ENCODE results near the gene TLR10. TPM values are rescaled to one million over a fixed set of nuclear protein-coding genes. Genes with fewer than 3 reads are reported as not detected.

TLR10 gene
- total and polyA plus RNA-seq, 9 of the 15 experiments (the other 6 are each of a cell fraction or from before 2014, with no cell fraction given) = 0.03 to 0.05 TPM; not detected in 7

DNA sequence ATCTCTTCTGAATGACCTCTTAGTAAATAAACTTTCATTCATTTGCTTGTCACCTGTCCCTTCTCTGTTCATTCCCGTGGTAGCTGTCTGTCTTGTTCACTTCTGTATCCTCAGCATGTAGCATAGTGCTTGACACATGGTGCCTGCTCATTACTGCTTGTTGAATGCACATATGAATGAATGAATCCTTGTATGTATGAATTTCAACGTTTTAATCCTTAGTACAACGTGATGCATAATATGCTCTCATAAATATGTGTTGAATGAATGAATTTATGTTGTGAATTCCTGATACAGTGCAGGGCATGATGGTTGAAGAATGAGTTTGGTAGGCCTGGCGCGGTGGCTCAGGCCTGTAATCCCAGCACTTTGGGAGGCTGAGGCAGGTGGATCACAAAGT is 3.0 kb downstream of the TLR10 start:
- H3K9me3 ChIP-seq (replicated peaks; ENCODE audit: control insufficient read depth, insufficient read depth, low read depth, low read length) = no peaks in the 10 kb centered on the region
- H2AFZ ChIP-seq (ENCODE audit: low read depth, low read length) = no peak overlapping the region
- H3K9me1 ChIP-seq (ENCODE audit: control insufficient read depth, insufficient read depth, low read length) = no peaks in the 10 kb centered on the region
- no peaks in the 10 kb centered on the region for H3K79me2 ChIP-seq (ENCODE audit: control insufficient read depth, insufficient read depth, low read length)
- 30% methylated on average over 5 of the region's 5 CpGs for WGBS (ENCODE audit: insufficient coverage, low coverage, missing lambda C conversion rate)
- no peak overlapping the region for H3K4me2 ChIP-seq (ENCODE audit: insufficient read depth, low read length)
- no peak for DNase-seq (ENCODE audit: extremely low read depth in 1 of 4, low spot score in 3 of 4)
- in situ Hi-C loops (cut with MboI) (no loop called here), intact Hi-C loops (cut with micrococcal nuclease) (loop anchor here (5.0 kb wide), 1 partner anchor 78 kb away; the partner anchor contains the start of gene TLR6)
- TF ChIP-seq CREB1 (IDR thresholded peaks at IDR 0.05) (no peak), CREB1 (CRISPR knock-in tag; IDR thresholded peaks at IDR 0.05) (no peak), ASH1L (IDR thresholded peaks at IDR 0.05; ENCODE audit: borderline replicate concordance, low read depth, partially characterized antibody) (no peak), KLF13 (tag; IDR thresholded peaks at IDR 0.05; ENCODE audit: borderline replicate concordance, low read depth) (no peak), SETDB1 (IDR thresholded peaks at IDR 0.05; ENCODE audit: low read length) (no peak), FUS (optimal IDR thresholded peaks at IDR 0.05; ENCODE audit: low read depth, low read length) (no peak), HNRNPL (IDR thresholded peaks at IDR 0.05; ENCODE audit: low read depth, low read length) (no peak), NONO (IDR thresholded peaks at IDR 0.05; ENCODE audit: low read depth in 2 of 2, low read length in 1 of 2) (no peak), PTRF (tag; IDR thresholded peaks at IDR 0.05) (no peak), CTBP1 (IDR thresholded peaks at IDR 0.05; ENCODE audit: borderline replicate concordance) (no peak), ZNF239 (CRISPR knock-in tag; IDR thresholded peaks at IDR 0.05) (no peak), SMARCA5 (IDR thresholded peaks at IDR 0.05) (no peak), ZZZ3 (IDR thresholded peaks at IDR 0.05) (no peak), RBFOX2 (IDR thresholded peaks at IDR 0.05; ENCODE audit: low read depth, low read length) (no peak), KLF1 (tag; IDR thresholded peaks at IDR 0.05) (no peak)
- no peaks in the 10 kb centered on the region for H3K36me3 ChIP-seq (ENCODE audit: control insufficient read depth, insufficient read depth, low read length)
- ATAC-seq = no peak
- no peak overlapping the region for H3K9ac ChIP-seq (ENCODE audit: insufficient read depth in 1 of 2, low read depth in 2 of 2, low read length in 2 of 2)
- H3K4me3 ChIP-seq = no peak overlapping the region
- no peaks in the 10 kb centered on the region for H4K20me1 ChIP-seq (replicated peaks; ENCODE audit: control insufficient read depth, insufficient read depth, low read length)
- no peak overlapping the region for H3K27ac ChIP-seq (ENCODE audit: extremely low read depth, low read depth, low read length)
- ChIA-PET POLR2A (no interaction called here), CTCF (ENCODE audit: low intra/inter-chr PET ratio) (no interaction called here)
- FAIRE-seq = no peak
- H3K27me3 ChIP-seq (ENCODE audit: control insufficient read depth in 2 of 2, insufficient read depth in 2 of 2, low read length in 2 of 2) = peaks cover 0 to 9% of the 10 kb centered on the region in 2 experiments; a peak in 3 of 5 replicates
- BruUV-seq (replicated peaks) = no TSS peak
- no peaks in the 10 kb centered on the region for H3K4me1 ChIP-seq (replicated peaks in 1 of 2; ENCODE audit: control insufficient read depth in 2 of 2, insufficient read depth in 2 of 2, low read length in 2 of 2)

Data from K562 (cell line).